ENCODE measurements around the gene OR52A1. TPM values are rescaled to one million over a fixed set of nuclear protein-coding genes. Genes with fewer than 3 reads are reported as not detected.

Gene OR52A1
- total RNA-seq, 5 donors from 2014 or later (not counting 1 experiment from before 2014, with no cell fraction given): not detected

- POLR2A ChIA-PET: no interaction called here
- CTCF ChIA-PET: interaction anchor here in 1 of 2 donors (0.9 kb wide), 1 partner anchor 684 kb away, joined by 3 read pairs; no protein-coding TSS in a partner anchor
- no peaks in the 10 kb centered on the region for H3K4me1 Mint-ChIP-seq
Measured at GRCh38 chr11:5124891-5125620, 29.5 kb downstream of the OR52A1 start.

GRCh38 chr11:5123802-5124521, 30.6 kb downstream of the OR52A1 start:
- POLR2A ChIA-PET: no interaction called here
- DNase-seq (peak in 27 of 35 experiments; percentile 1 to 58 (median 16)), ATAC-seq (replicated peaks in 1 of 4) (peak in 1 of 4 experiments; percentile 45)
- Mint-ChIP-seq H3K4me1 (no peaks in the 10 kb centered on the region), H3K36me3 (no peaks in the 10 kb centered on the region), H3K27ac (no peak overlapping the region), H3K27me3 (peaks cover 5 to 17% of the 10 kb centered on the region in 2 donors), H3K9me3 (no peaks in the 10 kb centered on the region), H3K4me3 (no peak overlapping the region)
- Histone ChIP-seq H3K4me3 (ENCODE audit: control insufficient read depth in 1 of 2, extremely low read depth in 1 of 2, low read length in 1 of 2) (no peak overlapping the region), H3K4me1 (ENCODE audit: control insufficient read depth in 1 of 2, extremely low read depth in 1 of 2, insufficient read depth in 2 of 2, low read length in 2 of 2) (no peaks in the 10 kb centered on the region), H3K27me3 (replicated peaks in 1 of 2; ENCODE audit: control insufficient read depth in 2 of 2, extremely low read depth in 1 of 2, insufficient read depth in 2 of 2, low read length in 1 of 2) (no peaks in the 10 kb centered on the region), H3K9me3 (no peaks in the 10 kb centered on the region), H3K27ac (ENCODE audit: low read length) (no peak overlapping the region), H3K36me3 (ENCODE audit: control insufficient read depth in 2 of 2, extremely low read depth in 1 of 2, insufficient read depth in 1 of 2, low read length in 1 of 2) (no peaks in the 10 kb centered on the region)
- CTCF ChIA-PET: interaction anchor here (0.6 to 0.9 kb wide), 2 partner anchors 462 to 686 kb away, joined by 3 to 4 read pairs; no protein-coding TSS in a partner anchor
- no CpG with 5 or more reads among the region's 4 CpGs for WGBS (ENCODE audit: insufficient coverage)

More at GRCh38 chr11:5124891-5125620, 29.5 kb downstream of the OR52A1 start:
- no peak overlapping the region for H3K27ac Mint-ChIP-seq
- no peaks in the 10 kb centered on the region for H3K9me3 Mint-ChIP-seq
- WGBS (ENCODE audit: insufficient coverage): 82% methylated on average over 3 of the region's 4 CpGs
- no peaks in the 10 kb centered on the region for H3K36me3 Mint-ChIP-seq
- H3K36me3 ChIP-seq (ENCODE audit: control insufficient read depth in 2 of 2, extremely low read depth in 1 of 2, insufficient read depth in 1 of 2, low read length in 1 of 2): no peaks in the 10 kb centered on the region
- H3K9me3 ChIP-seq: no peaks in the 10 kb centered on the region
- H3K4me3 Mint-ChIP-seq: no peak overlapping the region
- H3K4me3 ChIP-seq (ENCODE audit: control insufficient read depth in 1 of 2, extremely low read depth in 1 of 2, low read length in 1 of 2): no peak overlapping the region
- H3K27me3 Mint-ChIP-seq: peaks cover 7 to 17% of the 10 kb centered on the region in 2 donors
- no peaks in the 10 kb centered on the region for H3K4me1 ChIP-seq (ENCODE audit: control insufficient read depth in 1 of 2, extremely low read depth in 1 of 2, insufficient read depth in 2 of 2, low read length in 2 of 2)
- H3K27me3 ChIP-seq (replicated peaks in 1 of 2; ENCODE audit: control insufficient read depth in 2 of 2, extremely low read depth in 1 of 2, insufficient read depth in 2 of 2, low read length in 1 of 2): no peaks in the 10 kb centered on the region
- no peak for ATAC-seq (replicated peaks in 1 of 4)
- no peak overlapping the region for H3K27ac ChIP-seq (ENCODE audit: low read length)
- no peak for DNase-seq

- Mint-ChIP-seq H3K9me3 (no peaks in the 10 kb centered on the region), H3K36me3 (no peaks in the 10 kb centered on the region), H3K27ac (no peak overlapping the region), H3K27me3 (peaks cover 2 to 31% of the 10 kb centered on the region in 2 donors), H3K4me1 (no peaks in the 10 kb centered on the region), H3K4me3 (no peak overlapping the region)
- WGBS (ENCODE audit: insufficient coverage): no CpG with 5 or more reads among the region's 1 CpG
- Histone ChIP-seq H3K4me1 (ENCODE audit: control insufficient read depth in 1 of 2, extremely low read depth in 1 of 2, insufficient read depth in 2 of 2, low read length in 2 of 2) (no peaks in the 10 kb centered on the region), H3K27me3 (replicated peaks in 1 of 2; ENCODE audit: control insufficient read depth in 2 of 2, extremely low read depth in 1 of 2, insufficient read depth in 2 of 2, low read length in 1 of 2) (peaks cover 0 to 2% of the 10 kb centered on the region in 2 experiments), H3K36me3 (ENCODE audit: control insufficient read depth in 2 of 2, extremely low read depth in 1 of 2, insufficient read depth in 1 of 2, low read length in 1 of 2) (no peaks in the 10 kb centered on the region), H3K4me3 (ENCODE audit: control insufficient read depth in 1 of 2, extremely low read depth in 1 of 2, low read length in 1 of 2) (no peak overlapping the region), H3K27ac (ENCODE audit: low read length) (no peak overlapping the region), H3K9me3 (no peaks in the 10 kb centered on the region)
- DNase-seq (no peak), ATAC-seq (replicated peaks in 1 of 4) (no peak)
- POLR2A ChIA-PET: no interaction called here
- CTCF ChIA-PET: interaction anchor here in 1 of 2 donors (0.7 kb wide), 1 partner anchor 17 kb away, joined by 17 read pairs; no protein-coding TSS in a partner anchor
Measured at GRCh38 chr11:5118893-5119292, 35.7 kb downstream of the OR52A1 start.

GRCh38 chr11:5117588-5117987, 37.0 kb downstream of the OR52A1 start:
- no peaks in the 10 kb centered on the region for H3K4me1 Mint-ChIP-seq
- CTCF ChIA-PET: interaction anchor here in 1 of 2 donors (1.0 kb wide), 1 partner anchor 773 kb away, joined by 4 read pairs; no protein-coding TSS in a partner anchor
- no peaks in the 10 kb centered on the region for H3K9me3 ChIP-seq

GRCh38 chr11:5115339-5115738, 39.2 kb downstream of the OR52A1 start:
- no peaks in the 10 kb centered on the region for H3K4me1 Mint-ChIP-seq
- H3K36me3 ChIP-seq (ENCODE audit: control insufficient read depth in 2 of 2, extremely low read depth in 1 of 2, insufficient read depth in 1 of 2, low read length in 1 of 2): no peaks in the 10 kb centered on the region
- ATAC-seq (replicated peaks in 1 of 4): no peak

More at GRCh38 chr11:5117588-5117987, 37.0 kb downstream of the OR52A1 start:
- Mint-ChIP-seq H3K9me3 (no peaks in the 10 kb centered on the region), H3K4me3 (no peak overlapping the region), H3K36me3 (no peaks in the 10 kb centered on the region), H3K27ac (no peak overlapping the region), H3K27me3 (peaks cover 2 to 22% of the 10 kb centered on the region in 2 donors)
- DNase-seq (no peak), ATAC-seq (replicated peaks in 1 of 4) (no peak)
- Histone ChIP-seq H3K4me1 (ENCODE audit: control insufficient read depth in 1 of 2, extremely low read depth in 1 of 2, insufficient read depth in 2 of 2, low read length in 2 of 2) (no peaks in the 10 kb centered on the region), H3K27me3 (replicated peaks in 1 of 2; ENCODE audit: control insufficient read depth in 2 of 2, extremely low read depth in 1 of 2, insufficient read depth in 2 of 2, low read length in 1 of 2) (peaks cover 0 to 2% of the 10 kb centered on the region in 2 experiments), H3K36me3 (ENCODE audit: control insufficient read depth in 2 of 2, extremely low read depth in 1 of 2, insufficient read depth in 1 of 2, low read length in 1 of 2) (no peaks in the 10 kb centered on the region), H3K27ac (ENCODE audit: low read length) (no peak overlapping the region), H3K4me3 (ENCODE audit: control insufficient read depth in 1 of 2, extremely low read depth in 1 of 2, low read length in 1 of 2) (no peak overlapping the region)
- POLR2A ChIA-PET: no interaction called here

GRCh38 chr11:5107285-5107684, 47.3 kb downstream of the OR52A1 start:
- 17% methylated on average over 1 of the region's 3 CpGs for WGBS (ENCODE audit: insufficient coverage)
- peaks cover 0 to 12% of the 10 kb centered on the region in 2 donors for H3K27me3 Mint-ChIP-seq
- H3K27ac Mint-ChIP-seq: no peak overlapping the region
- H3K4me1 Mint-ChIP-seq: no peaks in the 10 kb centered on the region
- H3K4me3 Mint-ChIP-seq: no peak overlapping the region
- H3K36me3 Mint-ChIP-seq: no peaks in the 10 kb centered on the region
- Histone ChIP-seq H3K36me3 (ENCODE audit: control insufficient read depth in 2 of 2, extremely low read depth in 1 of 2, insufficient read depth in 1 of 2, low read length in 1 of 2) (no peaks in the 10 kb centered on the region), H3K9me3 (no peaks in the 10 kb centered on the region), H3K27ac (ENCODE audit: low read length) (no peak overlapping the region), H3K27me3 (replicated peaks in 1 of 2; ENCODE audit: control insufficient read depth in 2 of 2, extremely low read depth in 1 of 2, insufficient read depth in 2 of 2, low read length in 1 of 2) (no peaks in the 10 kb centered on the region), H3K4me1 (ENCODE audit: control insufficient read depth in 1 of 2, extremely low read depth in 1 of 2, insufficient read depth in 2 of 2, low read length in 2 of 2) (no peaks in the 10 kb centered on the region), H3K4me3 (ENCODE audit: control insufficient read depth in 1 of 2, extremely low read depth in 1 of 2, low read length in 1 of 2) (no peak overlapping the region)
- ATAC-seq (replicated peaks in 1 of 4) (no peak), DNase-seq (no peak)
- ChIA-PET POLR2A (no interaction called here), CTCF (no interaction called here)
- H3K9me3 Mint-ChIP-seq: peaks cover 0 to 7% (median 0%) of the 10 kb centered on the region in 3 donors

More at GRCh38 chr11:5115339-5115738, 39.2 kb downstream of the OR52A1 start:
- Histone ChIP-seq H3K4me1 (ENCODE audit: control insufficient read depth in 1 of 2, extremely low read depth in 1 of 2, insufficient read depth in 2 of 2, low read length in 2 of 2) (no peaks in the 10 kb centered on the region), H3K9me3 (no peaks in the 10 kb centered on the region), H3K27ac (ENCODE audit: low read length) (no peak overlapping the region), H3K27me3 (replicated peaks in 1 of 2; ENCODE audit: control insufficient read depth in 2 of 2, extremely low read depth in 1 of 2, insufficient read depth in 2 of 2, low read length in 1 of 2) (peaks cover 0 to 2% of the 10 kb centered on the region in 2 experiments), H3K4me3 (ENCODE audit: control insufficient read depth in 1 of 2, extremely low read depth in 1 of 2, low read length in 1 of 2) (no peak overlapping the region)
- Mint-ChIP-seq H3K27me3 (peaks cover 2 to 22% of the 10 kb centered on the region in 2 donors), H3K36me3 (no peaks in the 10 kb centered on the region), H3K4me3 (no peak overlapping the region), H3K9me3 (no peaks in the 10 kb centered on the region), H3K27ac (no peak overlapping the region)
- CTCF ChIA-PET: no interaction called here
- 80% methylated on average over 1 of the region's 3 CpGs for WGBS (ENCODE audit: insufficient coverage)
- DNase-seq: no peak
- POLR2A ChIA-PET: interaction anchor here in 1 of 2 donors (0.6 kb wide), 1 partner anchor 751 kb away, joined by 7 read pairs; no protein-coding TSS in a partner anchor

Measured in T-cell (primary cell).